ENCODE results near the gene ENPP4.

- TF ChIP-seq CTCF (conservative IDR thresholded peaks at IDR 0.05; ENCODE audit: low read length) (no peak), EZH2phosphoT487 (IDR thresholded peaks at IDR 0.05; ENCODE audit: borderline replicate concordance, low read depth, low read length) (no peak)
Observed at GRCh38 chr6:46160102-46160501, 30.3 kb downstream of the ENPP4 start.
